Right atrium auricular region (tissue), 2 donors: ENCODE data around the gene RRP9. TPM values are rescaled to one million over a fixed set of nuclear protein-coding genes. Genes with fewer than 3 reads are reported as not detected.

Experiments
- DNase-seq: peaks from one replicate; pipeline ENCODE4 v3.0.0-alpha.2; 2019; ENCODE audit warnings: low spot score
- H3K27ac ChIP-seq, 2 donors: fragments of 200-600 bp; sonication (generic); 1 replicate in 1 of 2; 2 replicates in 1 of 2; pipeline ENCODE4 v1.5.1; 2016 to 2019
- H3K27me3 ChIP-seq, 2 donors: fragments of 200-600 bp; sonication (generic); one replicate each; pipeline versions ENCODE4 v1.5.1 to v1.6.0; 2017 to 2019
- H3K36me3 ChIP-seq: fragments of 200-600 bp; sonication (generic); one replicate; pipeline ENCODE4 v1.5.1; 2016
- H3K4me1 ChIP-seq, 2 donors: fragments of 200-600 bp; sonication (generic); one replicate each; pipeline versions ENCODE4 v1.5.1 to v1.6.0; 2017 to 2019
- H3K4me3 ChIP-seq, 2 donors: fragments of 200-600 bp; sonication (generic); 1 replicate in 1 of 2; 2 replicates in 1 of 2; pipeline ENCODE4 v1.5.1; 2017 to 2019; ENCODE audit warnings: mild to moderate bottlenecking in 1 of 2, moderate library complexity in 1 of 2
- H3K9me3 ChIP-seq, 2 donors: fragments of 200-600 bp; sonication (generic); one replicate each; pipeline ENCODE4 v1.5.1; 2019
- CTCF ChIP-seq, 2 donors: fragments of 200-600 bp; sonication (generic); IDR thresholded peaks; one replicate each; pipeline ENCODE4 v1.5.1; 2019; ENCODE audit warnings: antibody characterized with exemption in 2 of 2
- total RNA-seq, 2 donors: library from RNA; depleted of rRNA; stranded (reverse); fragments of >200 nt; gene quantifications; one replicate each; pipeline ENCODE4 v1.1.0, GENCODE V29; 2016

Gene RRP9
- total RNA-seq, 2 donors from 2014 or later: 6.3 to 11.1 TPM

- DNase-seq: no peak
- H3K27me3 ChIP-seq: no peaks in the 10 kb centered on the region
Observed at GRCh38 chr3:51886447-51886846, 55.3 kb downstream of the RRP9 start.

More at GRCh38 chr3:51886447-51886846, 55.3 kb downstream of the RRP9 start:
- H3K36me3 ChIP-seq: no peaks in the 10 kb centered on the region
- H3K4me3 ChIP-seq: no peak overlapping the region
- no peaks in the 10 kb centered on the region for H3K4me1 ChIP-seq
- TF ChIP-seq CTCF (IDR thresholded peaks at IDR 0.05): no peak
- H3K27ac ChIP-seq: no peak overlapping the region
- no peaks in the 10 kb centered on the region for H3K9me3 ChIP-seq

Other genes starting within 250 kb of the RRP9 start
- gene GRM2, start 234.8 kb downstream of the RRP9 start, total RNA-seq: under 1 TPM; 0.16 to 0.19 TPM
- not detected for gene IQCF6, start 162.7 kb downstream of the RRP9 start, total RNA-seq
- gene IQCF2, start 80.3 kb downstream of the RRP9 start, total RNA-seq: not detected
- not detected for gene IQCF5, start 66.3 kb downstream of the RRP9 start, total RNA-seq
- gene IQCF1, start 38.6 kb downstream of the RRP9 start, total RNA-seq: not detected
- 10 to 100 TPM in 1 of 2 donors, 1 to 10 TPM in 1; 9.8 to 12.8 TPM for gene PARP3, start 459 bp upstream of the RRP9 start, total RNA-seq
- gene GPR62, start 13.5 kb upstream of the RRP9 start, total RNA-seq: under 1 TPM; 0.12 to 0.82 TPM
- gene PCBP4, start 25.6 kb upstream of the RRP9 start, total RNA-seq: 100 to 1,000 TPM in 1 of 2 donors, 10 to 100 TPM in 1; 73.8 to 119 TPM
- gene ABHD14B, start 32.1 kb upstream of the RRP9 start, total RNA-seq: 10 to 100 TPM; 15.6 to 20.9 TPM
- gene ABHD14A, start 33.2 kb upstream of the RRP9 start, total RNA-seq: 10 to 100 TPM; 21.0 to 31.3 TPM
- 10 to 100 TPM; 26.0 to 29.8 TPM for gene ACY1, start 41.6 kb upstream of the RRP9 start, total RNA-seq
- 1,000 to 10,000 TPM in 1 of 2 donors, 100 to 1,000 TPM in 1; 658 to 1,017 TPM for gene RPL29, start 54.0 kb upstream of the RRP9 start, total RNA-seq
- 10 to 100 TPM; 17.7 to 33.7 TPM for gene DUSP7, start 114.7 kb upstream of the RRP9 start, total RNA-seq
- under 1 TPM; 0.47 to 0.78 TPM for gene POC1A, start 212.5 kb upstream of the RRP9 start, total RNA-seq